CD14-positive monocyte (primary cell): ENCODE measurements around the gene AP1B1. TPM values are rescaled to one million over a fixed set of nuclear protein-coding genes. Genes with fewer than 3 reads are reported as not detected.

ENCODE experiments used
- DNase-seq, 3 donors: peaks; one replicate each; pipeline ENCODE4 v3.0.0-alpha.2; 2011 to 2022
- H2AFZ ChIP-seq: 2 replicates; pipeline ENCODE4 v1.6.0; 2012; ENCODE audit warnings: mild to moderate bottlenecking, low read depth, low read length, inconsistent platforms; ENCODE audit not compliant: insufficient read depth, poor library complexity, severe bottlenecking
- H3K27ac ChIP-seq, 2 donors: 1 replicate in 1 of 2; 2 replicates in 1 of 2; pipeline ENCODE4 v1.5.1; 2012 to 2013; ENCODE audit warnings: low read length in 2 of 2, control low read depth in 1 of 2, inconsistent platforms in 1 of 2, low read depth in 1 of 2, mild to moderate bottlenecking in 1 of 2
- H3K27me3 ChIP-seq, 2 donors: one replicate each; pipeline versions ENCODE4 v1.6.0 to v1.6.1; 2011 to 2013; ENCODE audit warnings: low read length in 2 of 2; ENCODE audit not compliant: control insufficient read depth in 2 of 2, insufficient read depth in 2 of 2
- H3K36me3 ChIP-seq, 2 donors: replicated peaks in 1 of 2; 1 replicate in 1 of 2; 2 replicates in 1 of 2; pipeline versions ENCODE4 v1.5.1 to v1.6.1; 2012 to 2013; ENCODE audit warnings: low read length in 2 of 2, control low read depth in 1 of 2, inconsistent platforms in 1 of 2, mild to moderate bottlenecking in 1 of 2; ENCODE audit not compliant: insufficient read depth in 2 of 2, control insufficient read depth in 1 of 2
- H3K4me1 ChIP-seq, 2 donors: 1 replicate in 1 of 2; 2 replicates in 1 of 2; pipeline versions ENCODE4 v1.5.1 to v1.6.1; 2012 to 2013; ENCODE audit warnings: low read length in 2 of 2, control low read depth in 1 of 2, inconsistent platforms in 1 of 2, mild to moderate bottlenecking in 1 of 2, moderate library complexity in 1 of 2; ENCODE audit not compliant: insufficient read depth in 2 of 2, control insufficient read depth in 1 of 2
- H3K4me2 ChIP-seq: replicated peaks from 2 replicates; pipeline ENCODE3; 2012; ENCODE audit warnings: low read length, moderate library complexity, mild to moderate bottlenecking; ENCODE audit not compliant: poor library complexity, severe bottlenecking; ENCODE audit errors: extremely low read depth
- H3K4me3 ChIP-seq, 3 experiments: fragments of 200-600 bp in 1 of 3; sonication (generic) in 1 of 3; replicated peaks in 1 of 3; 1 replicate in 2 of 3; 2 replicates in 1 of 3; pipeline ENCODE4 v1.5.1; 2011 to 2013; ENCODE audit warnings: low read length in 3 of 3, mild to moderate bottlenecking in 3 of 3, control low read depth in 2 of 3, low read depth in 2 of 3, inconsistent platforms in 1 of 3, moderate library complexity in 1 of 3
- H3K79me2 ChIP-seq: 2 replicates; pipeline ENCODE4 v1.6.0; 2012; ENCODE audit warnings: mild to moderate bottlenecking, control low read depth, inconsistent platforms, low read length, moderate library complexity; ENCODE audit not compliant: insufficient read depth
- H3K9ac ChIP-seq: 2 replicates; pipeline ENCODE4 v1.6.0; 2017; ENCODE audit warnings: low read length, mild to moderate bottlenecking; ENCODE audit not compliant: insufficient read depth, poor library complexity, severe bottlenecking
- H3K9me3 ChIP-seq, 2 donors: replicated peaks in 1 of 2; 1 replicate in 1 of 2; 2 replicates in 1 of 2; pipeline versions ENCODE4 v1.5.1 to v1.6.1; 2012 to 2013; ENCODE audit warnings: low read length in 2 of 2, control low read depth in 1 of 2; ENCODE audit not compliant: control insufficient read depth in 1 of 2, insufficient read depth in 1 of 2
- H4K20me1 ChIP-seq: 2 replicates; pipeline ENCODE4 v1.6.0; 2012; ENCODE audit warnings: mild to moderate bottlenecking, low read length, control low read depth, moderate library complexity; ENCODE audit not compliant: insufficient read depth
- H3K27ac Mint-ChIP-seq, 7 donors: one replicate each; pipeline ENCODE4 v1.8.0; 2020; ENCODE audit warnings: mild to moderate bottlenecking in 7 of 7, mixed read lengths in 7 of 7, moderate library complexity in 6 of 7, inconsistent platforms in 2 of 7
- H3K27me3 Mint-ChIP-seq, 3 donors: one replicate each; pipeline ENCODE4 v1.8.0; 2021 to 2022; ENCODE audit warnings: low read depth in 3 of 3, mild to moderate bottlenecking in 3 of 3, mixed read lengths in 3 of 3, moderate library complexity in 3 of 3, inconsistent platforms in 1 of 3
- H3K36me3 Mint-ChIP-seq, 2 donors: one replicate each; pipeline ENCODE4 v1.8.0; 2020; ENCODE audit warnings: mixed read lengths in 2 of 2, inconsistent platforms in 1 of 2, mild to moderate bottlenecking in 1 of 2
- H3K4me1 Mint-ChIP-seq: one replicate; pipeline ENCODE4 v1.8.0; 2020; ENCODE audit warnings: mild to moderate bottlenecking, mixed read lengths
- H3K4me3 Mint-ChIP-seq, 2 donors: one replicate each; pipeline ENCODE4 v1.8.0; 2020; ENCODE audit warnings: mild to moderate bottlenecking in 2 of 2, mixed read lengths in 2 of 2, moderate library complexity in 1 of 2
- H3K9me3 Mint-ChIP-seq, 7 donors: one replicate each; pipeline ENCODE4 v1.8.0; 2020 to 2022; ENCODE audit warnings: mixed read lengths in 7 of 7, mild to moderate bottlenecking in 6 of 7, moderate library complexity in 6 of 7, inconsistent platforms in 2 of 7
- WGBS: methylation state at CpG from one replicate; pipeline ENCODE4 v1.1.5; 2013; ENCODE audit warnings: missing lambda C conversion rate; ENCODE audit not compliant: insufficient coverage; 5-methylcytosine and 5-hydroxymethylcytosine counted together
- intact Hi-C, 2 donors: fragments of 100-400 bp; cut with micrococcal nuclease; formaldehyde crosslinking; loops; one replicate each; pipeline versions ENCODE4 v1.15.0 to v1.15.1; 2023
- polyA plus RNA-seq, 3 donors: library from polyadenylated mRNA; depleted of rRNA in 1 of 3; unstranded in 2 of 3; stranded (reverse) in 1 of 3; fragments of 300-500 nt in 2 of 3; fragments of >200 nt in 1 of 3; fragmentation: Illumina TruSeq in 2 of 3; gene quantifications; 1 replicate in 2 of 3; 2 replicates in 1 of 3; pipeline ENCODE4 v1.2.3, GENCODE V29; 2012 to 2021
- TF ChIP-seq, protein P1 (sequence below): fragments of 200-600 bp; IDR thresholded peaks from one replicate; pipeline ENCODE4 v1.8.0; 2022; ENCODE audit warnings: antibody characterized with exemption, mild to moderate bottlenecking

Gene AP1B1
- polyA plus RNA-seq, 3 donors = 29.0 to 102 (median 40.3) TPM

DNA sequence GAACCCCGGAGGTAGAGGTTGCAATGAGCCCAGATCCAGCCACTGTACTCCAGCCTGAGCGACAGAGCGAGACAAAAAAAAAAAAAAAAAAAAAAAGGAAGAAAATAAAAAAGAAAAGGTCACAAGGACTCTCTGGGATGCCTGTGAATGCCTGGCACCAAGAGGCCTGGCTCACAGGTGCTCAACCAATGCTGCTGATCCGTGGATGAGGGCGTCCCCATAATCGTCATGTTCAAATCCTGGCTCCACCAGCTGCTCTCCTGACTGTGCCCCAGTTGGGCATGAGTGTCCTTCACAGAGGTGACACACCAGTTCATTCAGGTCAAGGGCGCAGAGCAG is 82.6 kb downstream of the AP1B1 start:
- H3K4me2 ChIP-seq = peak overlapping the region; percentile 94
- H3K4me3 ChIP-seq = peak overlapping the region in 1 of 3 experiments; percentile 94
- H3K4me1 ChIP-seq = peaks cover 43 to 73% of the 10 kb centered on the region in 2 donors
- peaks cover 0 to 32% of the 10 kb centered on the region in 2 donors for H3K27me3 ChIP-seq
- intact Hi-C loops = loop anchor here in 1 of 2 donors (5.0 kb wide), 1 partner anchor 34 kb away; no protein-coding TSS in a partner anchor
- 29% methylated on average over 5 of the region's 7 CpGs for WGBS
- TF ChIP-seq, protein P1, sequence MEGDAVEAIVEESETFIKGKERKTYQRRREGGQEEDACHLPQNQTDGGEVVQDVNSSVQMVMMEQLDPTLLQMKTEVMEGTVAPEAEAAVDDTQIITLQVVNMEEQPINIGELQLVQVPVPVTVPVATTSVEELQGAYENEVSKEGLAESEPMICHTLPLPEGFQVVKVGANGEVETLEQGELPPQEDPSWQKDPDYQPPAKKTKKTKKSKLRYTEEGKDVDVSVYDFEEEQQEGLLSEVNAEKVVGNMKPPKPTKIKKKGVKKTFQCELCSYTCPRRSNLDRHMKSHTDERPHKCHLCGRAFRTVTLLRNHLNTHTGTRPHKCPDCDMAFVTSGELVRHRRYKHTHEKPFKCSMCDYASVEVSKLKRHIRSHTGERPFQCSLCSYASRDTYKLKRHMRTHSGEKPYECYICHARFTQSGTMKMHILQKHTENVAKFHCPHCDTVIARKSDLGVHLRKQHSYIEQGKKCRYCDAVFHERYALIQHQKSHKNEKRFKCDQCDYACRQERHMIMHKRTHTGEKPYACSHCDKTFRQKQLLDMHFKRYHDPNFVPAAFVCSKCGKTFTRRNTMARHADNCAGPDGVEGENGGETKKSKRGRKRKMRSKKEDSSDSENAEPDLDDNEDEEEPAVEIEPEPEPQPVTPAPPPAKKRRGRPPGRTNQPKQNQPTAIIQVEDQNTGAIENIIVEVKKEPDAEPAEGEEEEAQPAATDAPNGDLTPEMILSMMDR = no peak
- H3K9me3 Mint-ChIP-seq = peaks cover 0 to 3% (median 0%) of the 10 kb centered on the region in 7 donors
- DNase-seq = no peak
- H3K27me3 Mint-ChIP-seq = peaks cover 22 to 39% (median 30%) of the 10 kb centered on the region in 3 donors
- peaks cover under 1 to 8% of the 10 kb centered on the region in 2 donors for H3K36me3 ChIP-seq
- H3K4me1 Mint-ChIP-seq = peaks cover 59% of the 10 kb centered on the region
- peak overlapping the region; percentile 92 for H2AFZ ChIP-seq
- peaks cover 11% of the 10 kb centered on the region for H4K20me1 ChIP-seq
- H3K27ac ChIP-seq = no peak overlapping the region
- peak overlapping the region; percentile 84 to 88 for H3K4me3 Mint-ChIP-seq
- no peaks in the 10 kb centered on the region for H3K9me3 ChIP-seq
- peaks cover 7 to 13% of the 10 kb centered on the region in 2 donors for H3K36me3 Mint-ChIP-seq
- peak overlapping the region in 5 of 7 donors; percentile 63 to 87 (median 81) for H3K27ac Mint-ChIP-seq
- no peaks in the 10 kb centered on the region for H3K79me2 ChIP-seq
- no peak overlapping the region for H3K9ac ChIP-seq

DNA sequence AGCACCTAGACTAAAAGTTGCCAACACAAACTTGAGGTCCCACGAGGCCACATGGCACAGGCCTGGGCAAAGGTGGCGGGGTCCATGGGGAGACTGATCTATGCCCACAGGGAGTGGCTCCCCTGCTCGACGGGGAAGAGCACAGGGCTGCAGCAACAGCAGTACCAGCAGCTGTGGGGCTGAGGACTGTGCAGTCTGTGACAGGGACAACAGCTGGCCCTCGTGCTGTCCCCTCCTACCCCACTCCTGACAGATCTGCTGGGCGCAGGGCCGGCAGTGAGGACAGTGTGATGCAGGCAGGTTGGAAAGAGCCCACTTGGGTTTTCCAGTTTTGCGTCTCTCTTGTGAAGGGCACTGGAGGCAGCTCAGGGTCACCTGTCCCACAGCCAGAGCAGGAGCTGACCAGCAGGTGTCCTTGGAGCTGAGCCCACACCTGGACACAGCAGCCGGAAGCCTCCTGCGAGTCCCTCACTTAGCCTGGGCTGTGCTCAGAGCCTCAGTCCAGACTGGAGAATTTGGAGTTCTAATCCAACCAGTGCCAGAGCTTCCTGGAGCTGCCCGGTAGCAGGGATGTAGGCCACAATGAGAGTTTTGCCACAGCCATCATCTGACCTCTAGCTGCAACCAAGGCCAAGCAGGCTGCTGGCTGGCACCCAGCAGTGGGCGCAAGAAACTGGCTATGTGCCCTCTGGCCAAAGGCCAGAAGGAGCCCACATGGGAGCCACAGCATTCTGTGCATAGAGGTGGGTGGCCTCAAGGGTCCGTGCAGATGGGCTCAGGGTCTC is 85.5 kb downstream of the AP1B1 start:
- TF ChIP-seq, protein P1 = no peak
- Mint-ChIP-seq H3K9me3 (peaks cover 0 to 8% (median 1%) of the 10 kb centered on the region in 7 donors), H3K27me3 (peaks cover 22 to 30% (median 23%) of the 10 kb centered on the region in 3 donors), H3K27ac (peak overlapping the region in 6 of 7 donors; percentile 72 to 84 (median 78)), H3K4me3 (no peak overlapping the region), H3K4me1 (peaks cover 41% of the 10 kb centered on the region), H3K36me3 (peaks cover 35 to 38% of the 10 kb centered on the region in 2 donors)
- peaks cover 33 to 45% of the 10 kb centered on the region in 2 donors for H3K4me1 ChIP-seq
- no peak overlapping the region for H3K4me2 ChIP-seq
- no peak for DNase-seq
- H2AFZ ChIP-seq = no peak overlapping the region
- H3K9me3 ChIP-seq = no peaks in the 10 kb centered on the region
- H3K79me2 ChIP-seq = no peaks in the 10 kb centered on the region
- peaks cover 41% of the 10 kb centered on the region for H4K20me1 ChIP-seq
- peaks cover 0 to 23% of the 10 kb centered on the region in 2 donors for H3K27me3 ChIP-seq
- intact Hi-C loops = loop anchor here in 1 of 2 donors (5.0 kb wide), 1 partner anchor 36 kb away; the partner anchor contains the start of genes EWSR1 and RHBDD3
- 63% methylated on average over 10 of the region's 13 CpGs for WGBS
- peaks cover 26 to 37% of the 10 kb centered on the region in 2 donors for H3K36me3 ChIP-seq
- peak overlapping the region; percentile 22 to 29 for H3K27ac ChIP-seq
- no peak overlapping the region for H3K4me3 ChIP-seq
- H3K9ac ChIP-seq = no peak overlapping the region
